IMR-90 (cell line): ENCODE data around the gene HNRNPA3. TPM values are rescaled to one million over a fixed set of nuclear protein-coding genes. Genes with fewer than 3 reads are reported as not detected.

Experiments
- ATAC-seq: fragments of 200-7000 bp; cut with Tn5 transposase; 2 replicates; pipeline ENCODE4 v1.9.1; 2020; ENCODE audit warnings: low read depth, mild to moderate bottlenecking, moderate library complexity
- BruUV-seq: library from RNA; stranded (reverse); fragments of 400-500 nt; replicated peaks from 2 replicates; lab custom pipeline; 2021; lab: Mats Ljungman, UMichigan
- CTCF ChIA-PET: fragments of 300-600 bp; formaldehyde crosslinking; extraction: SDS; loops from one replicate; lab custom pipeline; 2021; ENCODE audit warnings: antibody characterized with exemption; lab: Yijun Ruan, JAX
- POLR2A ChIA-PET: fragments of 300-600 bp; sonication (Branson Sonifier 250); formaldehyde crosslinking; loops from one replicate; lab custom pipeline; 2022; ENCODE audit warnings: antibody characterized with exemption; ENCODE audit not compliant: unreplicated experiment; lab: Charles Lee
- DNase-seq: peaks from one replicate; pipeline ENCODE4 v3.0.0; 2013
- H2AFZ ChIP-seq: replicated peaks from 2 replicates; pipeline ENCODE3; 2013; ENCODE audit warnings: low read length, mild to moderate bottlenecking; ENCODE audit not compliant: poor library complexity
- H2AK5ac ChIP-seq: 2 replicates; pipeline ENCODE4 v1.6.1; 2013; ENCODE audit warnings: low read depth, low read length, inconsistent platforms
- H2AK9ac ChIP-seq: replicated peaks from 2 replicates; pipeline ENCODE3; 2013; ENCODE audit warnings: mild to moderate bottlenecking, low read depth, low read length, moderate library complexity; ENCODE audit not compliant: poor library complexity
- H2BK120ac ChIP-seq: 2 replicates; pipeline ENCODE4 v1.6.1; 2013; ENCODE audit warnings: low read depth, low read length, inconsistent platforms
- H2BK15ac ChIP-seq: 3 replicates; pipeline ENCODE4 v1.6.1; 2013; ENCODE audit warnings: low read depth, low read length, inconsistent platforms
- H2BK20ac ChIP-seq: 2 replicates; pipeline ENCODE4 v1.6.1; 2013; ENCODE audit warnings: low read depth, mild to moderate bottlenecking, inconsistent platforms, low read length, moderate library complexity
- H2BK5ac ChIP-seq: 2 replicates; pipeline ENCODE4 v1.6.1; 2013; ENCODE audit warnings: mild to moderate bottlenecking, low read depth, low read length, inconsistent platforms; ENCODE audit not compliant: poor library complexity, severe bottlenecking
- H3K14ac ChIP-seq: replicated peaks from 2 replicates; pipeline ENCODE4 v1.6.1; 2013; ENCODE audit warnings: low read depth, low read length, inconsistent platforms
- H3K18ac ChIP-seq: 2 replicates; pipeline ENCODE4 v1.6.1; 2013; ENCODE audit warnings: low read depth, low read length, control low read depth
- H3K23ac ChIP-seq: 2 replicates; pipeline ENCODE4 v1.6.1; 2013; ENCODE audit warnings: low read depth, low read length, inconsistent platforms
- H3K27ac ChIP-seq: 2 replicates; pipeline ENCODE4 v1.5.1; 2013; ENCODE audit warnings: mild to moderate bottlenecking, control low read depth, low read length; ENCODE audit not compliant: insufficient read depth
- H3K27me3 ChIP-seq: 2 replicates; pipeline ENCODE4 v1.6.1; 2013; ENCODE audit warnings: low read length; ENCODE audit not compliant: control insufficient read depth, insufficient read depth
- H3K36me3 ChIP-seq: 2 replicates; pipeline ENCODE4 v1.6.1; 2013; ENCODE audit warnings: low read length, mixed read lengths; ENCODE audit not compliant: control insufficient read depth, insufficient read depth
- H3K4ac ChIP-seq: 2 replicates; pipeline ENCODE4 v1.6.1; 2013; ENCODE audit warnings: low read depth, low read length, inconsistent platforms
- H3K4me1 ChIP-seq: 2 replicates; pipeline ENCODE4 v1.6.1; 2013; ENCODE audit warnings: low read length, mixed read lengths; ENCODE audit not compliant: control insufficient read depth, insufficient read depth
- H3K4me2 ChIP-seq: 2 replicates; pipeline ENCODE4 v1.6.1; 2013; ENCODE audit warnings: low read depth, mild to moderate bottlenecking, control low read depth, low read length, moderate library complexity
- H3K4me3 ChIP-seq: 2 replicates; pipeline ENCODE4 v1.5.1; 2013; ENCODE audit warnings: low read depth, mild to moderate bottlenecking, control low read depth, low read length, moderate library complexity; ENCODE audit not compliant: insufficient read depth
- H3K56ac ChIP-seq: 2 replicates; pipeline ENCODE4 v1.6.1; 2013; ENCODE audit warnings: low read length, inconsistent platforms; ENCODE audit not compliant: insufficient read depth; ENCODE audit errors: extremely low read depth
- H3K79me1 ChIP-seq, 2 experiments: 2 replicates each; pipeline ENCODE4 v1.6.1; 2013; ENCODE audit warnings: low read length in 2 of 2, inconsistent platforms in 1 of 2, low read depth in 1 of 2
- H3K9ac ChIP-seq: 2 replicates; pipeline ENCODE4 v1.6.1; 2013; ENCODE audit warnings: low read depth, low read length, control low read depth
- H3K9me1 ChIP-seq: 2 replicates; pipeline ENCODE4 v1.6.1; 2013; ENCODE audit warnings: low read length, inconsistent platforms; ENCODE audit not compliant: insufficient read depth
- H3K9me3 ChIP-seq: 2 replicates; pipeline ENCODE4 v1.6.1; 2013; ENCODE audit warnings: low read length; ENCODE audit not compliant: control insufficient read depth, insufficient read depth
- H4K20me1 ChIP-seq: 2 replicates; pipeline ENCODE4 v1.6.1; 2013; ENCODE audit warnings: low read length, inconsistent platforms; ENCODE audit not compliant: insufficient read depth
- H4K5ac ChIP-seq: 2 replicates; pipeline ENCODE4 v1.6.1; 2013; ENCODE audit warnings: mild to moderate bottlenecking, low read depth, low read length, control low read depth
- H4K8ac ChIP-seq, 2 experiments: 2 replicates each; pipeline ENCODE4 v1.6.1; 2013; ENCODE audit warnings: low read depth in 2 of 2, low read length in 2 of 2, control low read depth in 1 of 2, inconsistent platforms in 1 of 2
- H4K91ac ChIP-seq: 2 replicates; pipeline ENCODE4 v1.6.1; 2013; ENCODE audit warnings: low read depth, low read length, inconsistent platforms; ENCODE audit not compliant: insufficient read depth
- BHLHE40 ChIP-seq: fragments of 150-350 bp; IDR thresholded peaks from 2 replicates; pipeline ENCODE4 v1.6.1; 2016; ENCODE audit warnings: mild to moderate bottlenecking, low read depth, low read length
- CEBPB ChIP-seq: IDR thresholded peaks from 2 replicates; pipeline ENCODE4 v1.6.1; 2012; ENCODE audit warnings: low read depth, low read length, improper control_type of control experiment
- CHD1 ChIP-seq: IDR thresholded peaks from 2 replicates; pipeline ENCODE4 v1.6.1; 2012; ENCODE audit warnings: low read depth, low read length, improper control_type of control experiment
- ELK1 ChIP-seq: fragments of 150-350 bp; IDR thresholded peaks from 2 replicates; pipeline ENCODE4 v1.6.1; 2016; ENCODE audit warnings: low read depth, mild to moderate bottlenecking, low read length, moderate library complexity, borderline replicate concordance
- FOS ChIP-seq: fragments of 150-350 bp; IDR thresholded peaks from 2 replicates; pipeline ENCODE4 v1.6.1; 2016; ENCODE audit warnings: low read depth, low read length
- MAFK ChIP-seq: IDR thresholded peaks from 2 replicates; pipeline ENCODE4 v1.6.1; 2012; ENCODE audit warnings: low read depth, low read length, improper control_type of control experiment
- MAZ ChIP-seq: IDR thresholded peaks from 2 replicates; pipeline ENCODE4 v1.6.1; 2012; ENCODE audit warnings: low read depth, mild to moderate bottlenecking, low read length, improper control_type of control experiment, moderate library complexity, borderline replicate concordance
- NFE2L2 ChIP-seq: fragments of 150-350 bp; IDR thresholded peaks from 2 replicates; pipeline ENCODE4 v1.6.1; 2016; ENCODE audit warnings: low read depth, mild to moderate bottlenecking, low read length
- RAD21 ChIP-seq: IDR thresholded peaks from 2 replicates; pipeline ENCODE4 v1.6.1; 2012; ENCODE audit warnings: low read length, improper control_type of control experiment
- RCOR1 ChIP-seq: IDR thresholded peaks from 2 replicates; pipeline ENCODE4 v1.6.1; 2012; ENCODE audit warnings: mild to moderate bottlenecking, low read length, improper control_type of control experiment; ENCODE audit not compliant: insufficient replicate concordance
- RFX5 ChIP-seq: IDR thresholded peaks from 2 replicates; pipeline ENCODE4 v1.8.0; 2012; ENCODE audit warnings: low read depth, mild to moderate bottlenecking, low read length, moderate library complexity
- SMC3 ChIP-seq: fragments of 150-350 bp; IDR thresholded peaks from 2 replicates; pipeline ENCODE4 v1.6.1; 2016; ENCODE audit warnings: low read depth, mild to moderate bottlenecking, antibody characterized with exemption, low read length, moderate library complexity
- WGBS, 2 experiments: methylation state at CpG; one replicate each; pipeline versions ENCODE4 v1.1.5 to v1.1.7; 2013; ENCODE audit warnings: missing lambda C conversion rate in 2 of 2; ENCODE audit not compliant: insufficient read length in 1 of 2; ENCODE audit errors: extremely low coverage in 2 of 2; 5-methylcytosine and 5-hydroxymethylcytosine counted together
- dilution Hi-C: fragments of 300-500 bp; cut with HindIII; formaldehyde crosslinking; loops from one replicate; pipeline ENCODE4 v1.14.3; 2018; ENCODE audit warnings: low sequenced_read_pairs; ENCODE audit not compliant: unreplicated experiment
- in situ Hi-C: fragments of 300-500 bp; cut with MboI; formaldehyde crosslinking; loops from 3 replicates; pipeline ENCODE4 v1.14.3; 2019; ENCODE audit warnings: low sequenced_read_pairs, inconsistent platforms, mixed read lengths
- intact Hi-C: fragments of 100-400 bp; cut with micrococcal nuclease; formaldehyde crosslinking; loops from 2 replicates; pipeline ENCODE4 v1.10.0; 2022
- polyA plus RNA-seq, 3 experiments: library from polyadenylated mRNA; depleted of rRNA; stranded (reverse); fragments of >200 nt; gene quantifications; 2 replicates each; pipeline ENCODE4 v1.2.3, GENCODE V29; 2012; ENCODE audit warnings: low replicate concordance in 1 of 3
- total RNA-seq: library from RNA; depleted of rRNA; stranded (reverse); fragments of >200 nt; gene quantifications from 2 replicates; pipeline ENCODE4 v1.2.3, GENCODE V29; 2012

HNRNPA3 gene
- total and polyA plus RNA-seq, 2 of the 4 experiments (the other 2 are of a cell fraction), result 18.6 to 111 TPM

DNA sequence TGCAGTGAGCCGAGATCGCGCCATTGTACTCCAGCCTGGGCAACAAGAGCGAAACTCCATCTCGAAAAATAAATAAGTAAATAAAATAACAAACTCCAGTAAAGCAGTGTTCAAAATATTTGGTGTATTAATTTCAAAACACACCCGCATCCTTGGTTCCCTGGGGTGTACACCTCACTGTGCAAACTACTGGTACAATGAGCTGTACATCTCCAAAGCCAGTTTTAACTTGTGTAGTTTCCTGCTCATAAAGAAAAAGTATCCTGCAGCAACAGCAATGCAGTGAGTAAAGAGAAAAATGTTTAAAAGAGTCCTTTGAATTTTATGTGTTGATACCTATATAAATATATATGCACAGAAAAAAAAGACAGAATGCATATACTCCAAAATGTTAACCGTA lies 56.3 kb downstream of the HNRNPA3 start:
- in situ Hi-C loops, result no loop called here
- no peak overlapping the region for H3K9ac ChIP-seq

More for the DNA sequence above, 56.3 kb downstream of the HNRNPA3 start:
- Histone ChIP-seq H3K27ac (no peak overlapping the region), H2BK120ac (peak overlapping the region; percentile 18; the same call in 1 of the 2 replicates), H3K27me3 (no peaks in the 10 kb centered on the region), H2BK20ac (no peak overlapping the region), H2AK5ac (no peak overlapping the region), H3K14ac (no peak overlapping the region), H2BK15ac (no peak overlapping the region), H3K36me3 (no peaks in the 10 kb centered on the region), H4K91ac (no peak overlapping the region), H3K4me3 (no peak overlapping the region), H2BK5ac (no peak overlapping the region), H3K9me1 (peaks cover 3% of the 10 kb centered on the region; the same call in 1 of the 2 replicates), H3K56ac (no peak overlapping the region), H3K4ac (no peak overlapping the region), H4K5ac (no peak overlapping the region), H3K23ac (no peak overlapping the region), H3K79me1 (peaks cover 0 to 5% of the 10 kb centered on the region in 2 experiments; a peak in 1 of 4 replicates), H3K9me3 (no peaks in the 10 kb centered on the region), H2AK9ac (no peak overlapping the region), H4K8ac (no peak overlapping the region), H4K20me1 (no peaks in the 10 kb centered on the region), H3K4me1 (peaks cover 7% of the 10 kb centered on the region), H3K18ac (no peak overlapping the region), H3K4me2 (no peak overlapping the region), H2AFZ (no peak overlapping the region)
- no CpG with 5 or more reads among the region's 7 CpGs for WGBS, 2 experiments
- ATAC-seq (no peak), DNase-seq (no peak)
- BruUV-seq, result no TSS peak
- CTCF ChIA-PET, result interaction anchor here (1.7 kb wide), 1 partner anchor 104 kb away, joined by 8 read pairs; no protein-coding TSS in a partner anchor
- POLR2A ChIA-PET, result no interaction called here
- dilution Hi-C loops, result no loop called here
- TF ChIP-seq MAFK (no peak), BHLHE40 (no peak), MAZ (no peak), CEBPB (no peak), CHD1 (no peak), RAD21 (no peak), ELK1 (no peak), RCOR1 (no peak), RFX5 (no peak), FOS (no peak), NFE2L2 (no peak), SMC3 (no peak)
- intact Hi-C loops, result loop anchor here (10.0 kb wide), 1 partner anchor 336 kb away; no protein-coding TSS in a partner anchor
